Measurements from ENCODE around the gene GPR15. TPM values are rescaled to one million over a fixed set of nuclear protein-coding genes. Genes with fewer than 3 reads are reported as not detected.

Gene GPR15
- total RNA-seq, 1 experiment from 2014 or later: not detected

GRCh38 chr3:98540346-98540745 is 8.6 kb downstream of the GPR15 start:
- H3K23ac ChIP-seq (ENCODE audit: insufficient read length, low read depth, low read length): no peak overlapping the region
- H2BK12ac ChIP-seq (ENCODE audit: insufficient read length, low read depth, low read length): no peak overlapping the region
- H2AK5ac ChIP-seq (ENCODE audit: insufficient read length, low read length): no peak overlapping the region
- no CpG with 5 or more reads among the region's 3 CpGs for WGBS (ENCODE audit: extremely low coverage, insufficient read length, low lambda C conversion rate)
- no peak overlapping the region for H2AFZ ChIP-seq (ENCODE audit: low read length)
- H3K23me2 ChIP-seq (ENCODE audit: insufficient read length, low read depth, low read length, poor library complexity, severe bottlenecking): no peaks in the 10 kb centered on the region
- H3K56ac ChIP-seq (ENCODE audit: insufficient read length, low read depth, low read length): no peak overlapping the region
- Mint-ChIP-seq H3K36me3 (ENCODE audit: insufficient read depth in 1 of 3, low read depth in 3 of 3) (no peaks in the 10 kb centered on the region), H3K27ac (no peak overlapping the region), H3K4me3 (no peak overlapping the region), H3K4me1 (peaks cover 6 to 7% of the 10 kb centered on the region in 2 experiments), H3K27me3 (ENCODE audit: low read depth) (no peaks in the 10 kb centered on the region), H3K9me3 (no peaks in the 10 kb centered on the region)
- H2BK15ac ChIP-seq (ENCODE audit: low read depth, low read length): no peak overlapping the region
- H3K9me3 ChIP-seq (ENCODE audit: control insufficient read depth, low read depth, low read length): no peaks in the 10 kb centered on the region
- no peak overlapping the region for H2BK5ac ChIP-seq (ENCODE audit: insufficient read length, low read length)
- no peak overlapping the region for H3K14ac ChIP-seq (ENCODE audit: insufficient read depth, low read length)
- no peak overlapping the region for H2BK120ac ChIP-seq (ENCODE audit: low read depth, low read length, poor library complexity, severe bottlenecking)
- no peak overlapping the region for H3K4me2 ChIP-seq (ENCODE audit: insufficient read depth, insufficient read length, low read length)
- no peaks in the 10 kb centered on the region for H3K27me3 ChIP-seq (ENCODE audit: insufficient read depth, low read length)
- H3K27ac ChIP-seq (ENCODE audit: insufficient read length, low read depth, low read length): no peak overlapping the region
- H2BK20ac ChIP-seq (ENCODE audit: low read depth, low read length, poor library complexity, severe bottlenecking): no peak overlapping the region
- no peak for DNase-seq
- H4K20me1 ChIP-seq (ENCODE audit: control insufficient read depth, insufficient read depth, insufficient read length): no peaks in the 10 kb centered on the region
- no peaks in the 10 kb centered on the region; the same call in 1 of the 2 replicates for H3K4me1 ChIP-seq (ENCODE audit: insufficient read depth, low read length)
- no peak overlapping the region for H3K18ac ChIP-seq (ENCODE audit: insufficient read length, low read depth, low read length)
- H3K9ac ChIP-seq (ENCODE audit: extremely low read depth, insufficient read length, low read length): no peak overlapping the region
- H3T11ph ChIP-seq (ENCODE audit: low read length): no peak overlapping the region
- no peaks in the 10 kb centered on the region for H3K79me2 ChIP-seq (ENCODE audit: insufficient read depth, low read length)
- H4K5ac ChIP-seq (ENCODE audit: insufficient read length, low read depth, low read length): no peak overlapping the region
- TF ChIP-seq CTCF (conservative IDR thresholded peaks at IDR 0.05): no peak
- no peaks in the 10 kb centered on the region for H3K79me1 ChIP-seq (ENCODE audit: insufficient read depth, low read depth, low read length, poor library complexity, severe bottlenecking)
- no peak overlapping the region for H3K4ac ChIP-seq (ENCODE audit: low read depth, low read length)
- H4K91ac ChIP-seq (ENCODE audit: insufficient read length, low read depth, low read length): no peak overlapping the region
- H4K8ac ChIP-seq (replicated peaks; ENCODE audit: insufficient read length, low read depth, low read length): no peak overlapping the region
